ENCODE results near the gene NOTCH2.

GRCh38 chr1:119926553-119926952 lies 142.9 kb downstream of the NOTCH2 start:
- no peak for TF ChIP-seq CTCF (IDR thresholded peaks at IDR 0.05)
- no peak for TF ChIP-seq POLR2A (IDR thresholded peaks at IDR 0.05)

Data from ovary (tissue), 3 donors.